ENCODE data around the gene PRDM2. TPM values are rescaled to one million over a fixed set of nuclear protein-coding genes. Genes with fewer than 3 reads are reported as not detected.

PRDM2 gene
- total RNA-seq, 6 experiments from 2014 or later, result 20.9 to 26.9 (median 25.7) TPM

GRCh38 chr1:13830170-13830569, 130.2 kb downstream of the PRDM2 start:
- Mint-ChIP-seq H3K4me3 (no peak overlapping the region), H3K27me3 (ENCODE audit: insufficient read depth) (peaks cover 8% of the 10 kb centered on the region; the same call in 1 of the 2 replicates), H3K9me3 (no peaks in the 10 kb centered on the region; the same call in 1 of the 2 replicates), H3K36me3 (ENCODE audit: low read depth) (no peaks in the 10 kb centered on the region), H3K4me1 (ENCODE audit: low read depth) (no peaks in the 10 kb centered on the region), H3K27ac (no peak overlapping the region)
- TF ChIP-seq CTCF (IDR thresholded peaks at IDR 0.05), result no peak
- DNase-seq, result no peak

- Mint-ChIP-seq H3K4me1 (ENCODE audit: low read depth) (no peaks in the 10 kb centered on the region), H3K27me3 (ENCODE audit: insufficient read depth) (peaks cover 8% of the 10 kb centered on the region; the same call in 1 of the 2 replicates), H3K4me3 (no peak overlapping the region), H3K27ac (no peak overlapping the region), H3K36me3 (ENCODE audit: low read depth) (no peaks in the 10 kb centered on the region), H3K9me3 (no peaks in the 10 kb centered on the region; the same call in 1 of the 2 replicates)
- no peak for TF ChIP-seq CTCF (IDR thresholded peaks at IDR 0.05)
- DNase-seq, result no peak
Measured at GRCh38 chr1:13830616-13831280, 130.8 kb downstream of the PRDM2 start.

- Mint-ChIP-seq H3K4me3 (no peak overlapping the region), H3K4me1 (ENCODE audit: low read depth) (no peaks in the 10 kb centered on the region), H3K27ac (no peak overlapping the region), H3K36me3 (ENCODE audit: low read depth) (no peaks in the 10 kb centered on the region), H3K27me3 (ENCODE audit: insufficient read depth) (peaks cover 4% of the 10 kb centered on the region; the same call in 1 of the 2 replicates), H3K9me3 (no peaks in the 10 kb centered on the region; the same call in 1 of the 2 replicates)
- TF ChIP-seq CTCF (IDR thresholded peaks at IDR 0.05), result no peak
- no peak for DNase-seq
Measured at GRCh38 chr1:13832100-13832499, 132.1 kb downstream of the PRDM2 start.

- TF ChIP-seq CTCF (IDR thresholded peaks at IDR 0.05), result no peak
- Mint-ChIP-seq H3K27me3 (ENCODE audit: insufficient read depth) (peaks cover 4% of the 10 kb centered on the region; the same call in 1 of the 2 replicates), H3K4me3 (no peak overlapping the region), H3K9me3 (no peaks in the 10 kb centered on the region; the same call in 1 of the 2 replicates), H3K36me3 (ENCODE audit: low read depth) (no peaks in the 10 kb centered on the region), H3K4me1 (ENCODE audit: low read depth) (no peaks in the 10 kb centered on the region), H3K27ac (no peak overlapping the region)
- no peak for DNase-seq
Measured at GRCh38 chr1:13832536-13832935, 132.5 kb downstream of the PRDM2 start.

GRCh38 chr1:13836136-13836535, 136.1 kb downstream of the PRDM2 start:
- DNase-seq, result no peak
- no peak for TF ChIP-seq CTCF (IDR thresholded peaks at IDR 0.05)
- H3K4me3 Mint-ChIP-seq, result no peak overlapping the region
- no peaks in the 10 kb centered on the region for H3K4me1 Mint-ChIP-seq (ENCODE audit: low read depth)
- no peaks in the 10 kb centered on the region; the same call in 1 of the 2 replicates for H3K9me3 Mint-ChIP-seq
- H3K27ac Mint-ChIP-seq, result no peak overlapping the region
- no peaks in the 10 kb centered on the region for H3K36me3 Mint-ChIP-seq (ENCODE audit: low read depth)
- peaks cover 4% of the 10 kb centered on the region for H3K27me3 Mint-ChIP-seq (ENCODE audit: insufficient read depth)

Data from HFFc6 (cell line).